ENCODE results near the gene TMPRSS11D.

TMPRSS11D gene, protein sequence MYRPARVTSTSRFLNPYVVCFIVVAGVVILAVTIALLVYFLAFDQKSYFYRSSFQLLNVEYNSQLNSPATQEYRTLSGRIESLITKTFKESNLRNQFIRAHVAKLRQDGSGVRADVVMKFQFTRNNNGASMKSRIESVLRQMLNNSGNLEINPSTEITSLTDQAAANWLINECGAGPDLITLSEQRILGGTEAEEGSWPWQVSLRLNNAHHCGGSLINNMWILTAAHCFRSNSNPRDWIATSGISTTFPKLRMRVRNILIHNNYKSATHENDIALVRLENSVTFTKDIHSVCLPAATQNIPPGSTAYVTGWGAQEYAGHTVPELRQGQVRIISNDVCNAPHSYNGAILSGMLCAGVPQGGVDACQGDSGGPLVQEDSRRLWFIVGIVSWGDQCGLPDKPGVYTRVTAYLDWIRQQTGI

GRCh38 chr4:67883902-67884301, at the start of gene TMPRSS11D:
TSS of gene TMPRSS11D (minus strand) at chr4:67884002. CDS start at chr4:67883933, 69 bp downstream.
- no peak for TF ChIP-seq CTCF (IDR thresholded peaks at IDR 0.05; ENCODE audit: unreplicated experiment in 3 of 3)
- peaks cover 20% of the 10 kb centered on the region for H3K4me1 Mint-ChIP-seq
- H3K27ac Mint-ChIP-seq = no peak within 1 kb of the TSS
- no peaks in the 10 kb centered on the region for H3K36me3 Mint-ChIP-seq (ENCODE audit: low read depth)
- no peak within 1 kb of the TSS for H3K4me3 Mint-ChIP-seq
- no peaks in the 10 kb centered on the region for H3K9me3 Mint-ChIP-seq
- no peaks in the 10 kb centered on the region for H3K27me3 Mint-ChIP-seq (ENCODE audit: low read depth)

DNA sequence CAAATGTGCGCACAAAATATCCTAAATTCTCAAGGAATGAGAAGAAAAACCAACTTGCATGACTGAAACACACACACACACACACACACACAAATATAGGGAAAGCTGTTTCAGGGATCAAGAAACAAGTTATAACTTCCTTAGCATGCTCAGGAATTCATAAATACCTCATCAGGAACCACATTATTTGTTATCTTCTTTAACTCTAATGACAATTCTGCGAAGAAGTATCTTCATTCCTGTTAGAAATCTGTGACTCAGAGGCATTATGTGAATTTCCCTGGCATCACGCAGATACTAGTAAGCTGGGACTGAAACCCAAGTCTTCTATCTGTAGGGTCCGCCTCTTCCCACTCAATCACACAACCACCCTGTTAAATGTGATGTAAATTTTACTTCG, 49.2 kb upstream of the TMPRSS11D start:
- Mint-ChIP-seq H3K27ac (no peak overlapping the region), H3K27me3 (ENCODE audit: low read depth) (no peaks in the 10 kb centered on the region)

GRCh38 chr4:67931256-67931655, 47.5 kb upstream of the TMPRSS11D start:
- Mint-ChIP-seq H3K36me3 (ENCODE audit: low read depth) (no peaks in the 10 kb centered on the region), H3K4me1 (peaks cover 3% of the 10 kb centered on the region), H3K9me3 (no peaks in the 10 kb centered on the region), H3K27me3 (ENCODE audit: low read depth) (no peaks in the 10 kb centered on the region), H3K4me3 (no peak overlapping the region), H3K27ac (no peak overlapping the region)
- TF ChIP-seq CTCF (IDR thresholded peaks at IDR 0.05; ENCODE audit: unreplicated experiment in 3 of 3) = no peak

More for the DNA sequence above, 49.2 kb upstream of the TMPRSS11D start:
- Mint-ChIP-seq H3K36me3 (ENCODE audit: low read depth) (no peaks in the 10 kb centered on the region), H3K4me1 (peaks cover 3% of the 10 kb centered on the region), H3K9me3 (no peaks in the 10 kb centered on the region), H3K4me3 (no peak overlapping the region)
- no peak for TF ChIP-seq CTCF (IDR thresholded peaks at IDR 0.05; ENCODE audit: unreplicated experiment in 3 of 3)

GRCh38 chr4:67929426-67929825, 45.6 kb upstream of the TMPRSS11D start:
- H3K27me3 Mint-ChIP-seq (ENCODE audit: low read depth) = no peaks in the 10 kb centered on the region
- no peak overlapping the region for H3K27ac Mint-ChIP-seq
- TF ChIP-seq CTCF (IDR thresholded peaks at IDR 0.05; ENCODE audit: unreplicated experiment in 3 of 3) = no peak
- H3K4me3 Mint-ChIP-seq = no peak overlapping the region
- no peaks in the 10 kb centered on the region for H3K36me3 Mint-ChIP-seq (ENCODE audit: low read depth)
- H3K9me3 Mint-ChIP-seq = no peaks in the 10 kb centered on the region
- H3K4me1 Mint-ChIP-seq = peaks cover under 1% of the 10 kb centered on the region

- Mint-ChIP-seq H3K27ac (no peak overlapping the region), H3K27me3 (ENCODE audit: low read depth) (no peaks in the 10 kb centered on the region), H3K9me3 (no peaks in the 10 kb centered on the region), H3K4me1 (no peaks in the 10 kb centered on the region), H3K4me3 (no peak overlapping the region), H3K36me3 (ENCODE audit: low read depth) (no peaks in the 10 kb centered on the region)
- TF ChIP-seq CTCF (IDR thresholded peaks at IDR 0.05; ENCODE audit: unreplicated experiment in 3 of 3) = no peak
Measured at GRCh38 chr4:67928546-67928945, 44.7 kb upstream of the TMPRSS11D start.

GRCh38 chr4:67927251-67927650, 43.4 kb upstream of the TMPRSS11D start:
- Mint-ChIP-seq H3K4me3 (no peak overlapping the region), H3K27me3 (ENCODE audit: low read depth) (no peaks in the 10 kb centered on the region), H3K4me1 (no peaks in the 10 kb centered on the region), H3K9me3 (no peaks in the 10 kb centered on the region), H3K36me3 (ENCODE audit: low read depth) (no peaks in the 10 kb centered on the region), H3K27ac (no peak overlapping the region)
- no peak for TF ChIP-seq CTCF (IDR thresholded peaks at IDR 0.05; ENCODE audit: unreplicated experiment in 3 of 3)

All from nephron (organoid).